GM21526 (cell line): Measurements from ENCODE around the gene ADRA2C.

Source experiments
- ATAC-seq: cut with Tn5 transposase; IDR thresholded peaks from one replicate; pipeline ENCODE4 v1.9.1; 2021; ENCODE audit warnings: moderate library complexity; ENCODE audit not compliant: unreplicated experiment, low FRiP score

ADRA2C gene

DNA sequence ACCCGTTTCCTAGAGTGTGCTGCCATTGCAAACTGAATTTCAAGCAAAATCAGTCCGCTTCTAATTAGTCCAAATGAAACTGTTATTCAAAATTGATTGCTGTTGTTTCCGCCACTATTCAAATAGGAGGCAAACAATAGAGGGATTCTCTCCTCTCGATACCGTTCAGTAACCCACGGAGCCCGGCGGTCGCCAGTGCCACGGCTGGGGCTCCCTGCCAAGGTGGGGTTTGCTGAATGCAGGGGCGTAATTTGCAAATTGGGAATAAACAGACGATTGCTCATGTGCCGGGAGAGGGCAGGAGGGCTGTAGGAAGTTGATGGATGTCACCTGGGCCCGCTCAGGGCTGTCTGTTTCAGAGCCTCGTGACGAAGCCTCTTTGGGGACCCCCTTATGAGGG, 8.8 kb downstream of the ADRA2C start:
- no peak for ATAC-seq

DNA sequence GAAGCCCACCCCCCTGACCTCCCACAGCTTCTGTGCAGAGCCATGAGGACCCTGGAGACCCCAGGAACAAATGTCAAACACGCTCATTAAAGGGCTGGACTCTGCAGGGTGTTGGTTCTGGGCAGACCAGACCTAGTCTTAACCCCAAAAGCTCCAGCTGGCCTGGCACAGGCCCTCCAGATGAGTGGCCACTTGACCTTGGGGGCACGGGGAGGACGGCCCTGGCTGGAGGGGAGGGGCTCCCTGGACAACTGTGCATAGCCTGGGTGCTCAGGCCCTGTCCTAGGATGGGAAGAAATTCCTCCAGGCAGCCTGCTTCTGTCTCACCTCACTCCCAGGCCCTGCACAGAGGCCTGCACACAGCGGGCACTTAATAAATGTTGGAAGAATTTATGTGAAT, 9.4 kb downstream of the ADRA2C start:
- ATAC-seq = no peak

DNA sequence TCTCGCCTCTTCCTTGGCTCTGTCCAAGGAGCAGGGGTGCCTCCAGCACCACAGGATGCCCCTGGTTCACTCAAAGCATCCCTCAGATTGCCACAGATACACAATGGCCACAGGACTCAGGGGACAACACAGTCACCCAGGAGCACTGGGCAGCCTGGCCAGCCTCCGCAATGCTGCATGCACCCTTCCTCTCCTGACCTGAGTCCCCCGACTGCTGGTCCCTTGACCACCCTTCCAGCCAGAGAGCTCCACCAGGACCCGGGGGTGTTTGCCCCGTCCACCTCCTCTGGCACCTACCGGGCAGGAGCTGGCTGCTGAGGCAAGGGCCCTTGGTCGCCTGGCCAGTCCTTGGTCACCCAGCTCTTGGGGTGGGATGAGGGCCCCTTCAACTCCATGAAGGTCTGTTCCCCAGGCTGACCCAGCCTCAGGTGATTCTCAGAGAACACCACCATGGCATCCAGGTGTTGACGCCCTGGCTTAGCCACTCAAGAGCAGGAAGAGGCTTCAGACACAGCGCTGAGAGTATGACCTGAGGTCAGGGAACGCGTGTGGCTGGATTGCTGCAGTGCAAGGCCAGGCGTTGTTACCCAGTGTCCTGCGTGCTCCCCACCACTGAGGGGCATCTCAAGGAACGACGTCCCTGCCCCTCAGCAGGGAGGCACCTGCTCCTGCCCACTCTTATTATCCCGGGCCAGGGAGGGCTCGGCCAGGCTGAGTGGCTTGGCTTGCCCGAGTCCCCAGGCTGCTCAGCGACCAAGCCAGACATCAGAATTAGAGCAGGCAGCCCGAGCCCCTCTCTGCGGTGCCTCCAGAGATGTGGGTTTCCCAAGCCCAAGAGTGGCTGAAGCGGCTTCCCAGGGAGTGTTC, 10.2 kb downstream of the ADRA2C start:
- no peak for ATAC-seq

DNA sequence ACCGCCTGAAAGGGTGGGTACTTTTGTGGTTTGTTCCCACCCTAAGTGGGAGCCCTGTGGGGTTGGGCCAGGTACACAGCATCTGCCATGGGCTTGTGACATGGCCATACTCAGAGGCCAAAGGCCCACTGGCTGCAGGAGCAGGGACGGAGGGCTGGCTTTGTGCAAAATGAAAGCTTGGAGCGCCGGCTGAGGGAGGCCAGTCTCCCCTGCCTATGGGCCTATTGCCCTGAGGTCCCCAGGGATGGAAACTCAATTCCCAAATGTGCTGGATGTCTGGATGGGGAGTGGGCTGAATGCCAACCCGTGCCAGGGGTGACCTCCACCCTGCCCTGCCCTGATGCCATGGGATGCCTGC, 10.8 kb downstream of the ADRA2C start:
- no peak for ATAC-seq

DNA sequence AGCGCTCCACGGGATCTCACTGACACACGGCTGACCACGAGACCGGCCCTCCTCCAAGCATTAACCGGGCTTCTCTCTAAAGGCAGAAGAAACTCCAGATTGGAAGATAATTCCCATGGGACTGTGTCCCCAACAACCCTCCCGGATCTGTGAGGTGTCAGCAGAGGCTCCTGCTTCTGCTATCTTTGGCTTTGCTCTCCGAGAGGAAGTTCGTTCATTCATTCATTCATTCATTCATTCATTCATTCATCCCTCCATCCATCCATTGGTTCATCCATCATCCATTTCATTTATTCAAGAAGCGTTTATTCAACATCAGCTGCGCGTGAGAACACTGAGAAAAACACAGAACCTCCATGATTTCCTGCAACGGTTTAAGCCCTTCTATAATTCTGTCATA, 11.5 kb downstream of the ADRA2C start:
- ATAC-seq = no peak

DNA sequence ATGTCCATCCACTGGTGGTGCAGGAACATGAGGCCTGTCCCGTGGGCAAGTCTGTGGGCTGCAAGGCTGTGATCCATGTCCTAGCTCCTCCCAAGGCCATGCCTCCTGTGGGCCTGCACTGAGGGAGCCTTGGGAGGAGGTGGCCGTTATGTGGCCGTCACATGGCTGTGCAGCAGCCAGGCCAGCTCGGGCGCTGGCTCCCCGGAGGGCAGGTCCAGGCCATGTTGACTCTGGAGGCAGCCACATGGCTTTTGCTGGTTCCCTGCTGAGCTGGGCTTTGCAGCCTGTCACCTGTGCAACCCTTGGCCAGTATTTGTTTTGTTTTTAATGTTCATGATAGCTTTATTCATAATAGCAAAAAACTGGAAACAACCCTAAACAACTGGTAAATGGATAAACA, 13.3 kb downstream of the ADRA2C start:
- ATAC-seq = no peak

DNA sequence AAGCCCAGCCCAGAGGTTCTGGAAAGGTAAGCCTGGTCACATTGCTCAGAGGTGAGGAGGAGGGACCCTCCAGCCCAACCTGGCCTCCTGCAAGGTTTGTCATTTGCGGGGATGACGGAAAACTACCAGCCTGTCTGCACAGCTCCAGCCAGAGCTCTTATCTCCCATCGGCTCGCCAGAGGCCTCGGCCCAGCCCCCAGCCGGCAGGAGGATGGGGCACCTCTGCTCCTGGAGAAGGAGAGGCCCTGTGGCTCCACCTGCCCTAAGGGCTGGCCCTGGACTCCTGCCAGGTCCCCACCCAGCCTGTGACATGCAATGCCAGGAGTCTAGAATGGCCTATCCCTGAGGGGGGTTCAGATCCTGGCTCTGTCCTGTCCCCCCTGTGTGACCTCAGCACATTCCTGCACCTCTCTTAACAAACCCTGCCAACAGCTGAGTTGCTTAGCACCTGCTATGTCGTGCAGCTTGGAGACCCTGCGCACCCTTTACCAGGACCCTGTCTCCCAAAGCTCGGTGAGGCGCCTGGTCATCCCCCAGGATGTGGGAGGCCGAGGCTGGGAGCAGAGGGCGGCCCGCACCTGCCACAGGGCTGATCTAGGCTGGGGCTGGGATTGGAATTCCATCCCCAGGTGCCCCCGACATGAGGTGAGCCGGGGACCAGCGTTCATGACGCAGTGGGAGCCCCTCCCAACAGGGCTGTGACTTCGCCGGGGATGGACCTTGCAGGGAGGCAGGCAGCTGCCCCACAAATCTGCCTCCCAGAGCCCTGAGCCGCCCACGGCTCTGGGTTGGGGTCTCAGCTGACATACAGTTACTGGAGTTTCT, 14.4 kb downstream of the ADRA2C start:
- no peak for ATAC-seq

DNA sequence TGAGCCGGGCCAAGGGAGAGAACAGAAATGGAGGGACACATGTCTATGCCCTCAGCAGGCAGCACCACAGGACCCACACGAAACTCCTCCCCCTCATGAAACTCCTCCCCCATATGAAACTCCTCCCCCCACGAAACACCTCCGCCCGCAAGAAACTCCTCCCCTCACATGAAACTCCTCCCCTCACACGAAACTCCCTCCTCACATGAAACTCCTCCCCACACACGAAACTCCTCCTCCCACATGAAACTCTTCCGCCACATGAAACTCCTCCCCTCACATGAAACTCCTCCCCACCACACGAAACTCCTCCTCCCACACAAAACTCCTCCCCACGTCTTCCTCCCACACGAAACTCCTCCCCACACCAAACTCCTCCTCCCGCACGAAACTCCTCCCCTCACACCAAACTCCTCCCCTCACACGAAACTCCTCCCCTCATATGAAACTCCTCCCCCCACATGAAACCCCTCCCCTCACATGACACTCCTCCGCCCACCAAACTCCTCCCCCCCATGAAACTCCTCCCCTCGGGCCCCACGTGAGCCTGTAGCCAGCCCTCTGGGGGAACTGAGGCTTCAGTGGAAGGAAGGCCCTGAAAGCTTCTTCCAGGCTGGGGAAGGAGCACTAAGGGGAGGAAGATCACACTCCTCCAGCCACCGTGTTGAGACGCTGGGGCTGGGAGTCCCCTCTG, 15.2 kb downstream of the ADRA2C start:
- ATAC-seq = no peak

DNA sequence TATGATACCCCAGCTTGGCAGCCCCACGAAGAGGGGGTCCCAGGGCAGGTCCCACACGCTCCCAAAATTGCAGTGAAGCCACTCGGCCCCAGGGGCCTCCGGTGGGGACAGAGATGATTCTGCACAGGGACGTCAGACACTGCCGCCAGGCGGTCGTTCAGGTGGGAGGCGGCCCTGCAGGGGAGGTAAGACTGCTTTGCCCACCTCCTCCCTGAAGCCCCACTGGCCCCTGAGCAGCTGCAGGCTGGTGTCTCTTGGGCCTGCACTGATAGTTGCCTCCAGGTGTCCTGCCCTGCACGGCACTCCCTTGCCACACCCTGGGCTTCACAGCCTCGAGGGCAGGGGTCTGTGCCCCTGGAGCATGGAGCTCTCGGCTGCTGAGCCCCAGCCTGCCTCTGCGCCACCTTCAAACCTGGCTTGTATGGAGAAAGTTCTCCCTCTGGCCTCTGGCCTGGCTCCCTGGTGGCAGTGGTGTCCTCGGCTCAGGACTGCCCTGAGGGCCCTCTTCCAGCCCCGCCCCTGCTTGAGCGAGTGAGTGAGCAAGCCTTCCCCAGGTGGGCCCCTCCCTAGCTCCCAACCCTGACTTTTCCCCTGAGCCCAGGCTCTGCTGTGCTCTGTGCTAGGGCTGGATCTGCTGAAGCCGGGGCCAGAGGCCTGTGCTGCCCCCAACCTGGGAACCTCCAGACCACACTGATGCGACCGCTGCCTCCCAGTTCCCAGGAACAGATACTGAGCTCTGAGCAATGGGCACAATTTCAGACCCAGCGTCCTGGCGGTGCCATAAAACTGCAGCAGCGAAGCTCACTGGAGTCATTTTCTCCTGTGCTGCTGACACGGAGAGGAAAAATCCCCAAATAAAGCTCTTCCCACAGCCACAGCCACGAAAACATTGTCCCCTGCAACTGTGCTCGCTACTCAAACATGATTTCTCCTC, 16.1 kb downstream of the ADRA2C start:
- no peak for ATAC-seq

DNA sequence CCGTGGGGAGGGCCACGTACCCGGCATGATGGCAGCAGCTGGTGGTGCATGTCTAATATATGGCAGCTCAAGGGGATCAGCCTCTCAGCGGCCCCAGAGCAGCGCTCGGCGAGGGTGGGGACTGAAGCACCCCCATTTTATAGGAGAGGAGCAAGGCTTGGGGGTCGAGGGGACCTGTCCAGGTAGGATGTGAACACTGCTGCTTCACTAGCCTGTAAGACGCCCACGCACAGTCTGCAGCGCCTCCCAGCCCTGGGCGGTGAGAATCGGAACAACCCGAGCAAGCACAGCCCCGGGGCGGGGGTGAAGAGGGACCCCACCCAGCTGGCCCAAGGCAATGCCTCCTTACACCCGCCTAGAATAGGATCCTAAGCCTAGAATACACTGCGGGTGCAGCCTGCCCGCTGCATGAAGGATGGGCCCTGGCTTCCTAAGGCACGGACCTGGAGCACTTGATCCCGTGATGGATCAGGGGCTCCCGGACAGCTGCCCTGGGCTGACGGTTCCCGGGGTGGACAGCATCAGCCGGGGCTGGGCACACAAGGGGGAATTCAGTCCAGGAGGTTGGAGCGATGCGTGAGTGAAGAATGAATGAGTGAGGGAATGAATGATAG, 17.6 kb downstream of the ADRA2C start:
- ATAC-seq = no peak

DNA sequence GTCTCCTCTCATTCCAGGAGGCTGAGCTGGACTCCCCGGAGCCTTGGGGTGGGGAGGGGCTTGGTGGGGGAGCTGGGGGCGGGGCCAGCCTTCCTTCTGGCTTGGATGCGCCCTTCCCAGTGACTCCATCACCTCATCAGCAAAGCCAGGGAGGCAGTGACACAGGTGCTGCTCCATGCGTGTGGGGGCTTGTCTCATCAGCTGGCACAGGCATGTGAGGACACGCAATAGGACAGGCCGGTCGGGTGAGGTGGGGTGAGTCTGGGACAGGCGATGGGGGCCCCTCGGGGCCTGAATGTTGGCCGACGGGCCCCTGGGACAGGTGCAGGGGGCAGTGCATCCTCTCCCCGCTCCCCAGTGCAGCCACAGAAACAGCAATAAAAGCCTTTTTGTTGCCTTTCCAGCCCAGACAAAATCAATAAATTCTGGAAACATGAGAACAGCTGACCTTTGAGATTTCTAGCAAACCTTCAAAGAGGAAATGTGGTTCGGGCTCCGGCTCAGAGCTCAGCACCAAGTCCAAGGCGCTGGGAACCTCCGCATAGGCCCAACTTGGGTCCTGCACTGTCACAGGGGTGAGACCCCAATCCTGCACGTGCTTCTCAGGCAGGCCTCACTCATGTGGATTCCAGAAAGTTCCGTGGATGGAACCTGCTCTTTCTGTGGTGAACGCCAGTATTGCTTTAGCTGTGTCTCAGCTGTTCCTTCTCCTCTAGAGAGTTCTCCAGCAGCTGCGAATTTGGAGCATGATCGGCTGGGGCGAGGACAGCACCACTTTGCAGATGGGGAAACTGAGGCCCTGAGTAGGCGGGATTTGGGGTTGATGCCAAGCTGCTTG, 18.5 kb downstream of the ADRA2C start:
- no peak for ATAC-seq

DNA sequence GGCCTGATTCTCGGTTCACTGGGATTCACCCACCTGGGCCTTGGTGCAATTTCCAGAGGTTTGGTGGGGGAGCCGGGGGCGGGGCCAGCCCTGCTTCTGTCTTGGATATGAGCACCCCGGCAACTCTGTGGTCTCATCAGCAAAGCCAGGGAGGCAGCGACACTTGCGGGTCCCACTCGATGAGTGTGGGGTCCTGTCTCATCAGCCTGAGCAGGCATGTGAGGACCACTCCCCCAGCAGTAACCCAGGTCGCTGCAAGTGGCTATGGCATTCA, 19.0 kb downstream of the ADRA2C start:
- no peak for ATAC-seq

DNA sequence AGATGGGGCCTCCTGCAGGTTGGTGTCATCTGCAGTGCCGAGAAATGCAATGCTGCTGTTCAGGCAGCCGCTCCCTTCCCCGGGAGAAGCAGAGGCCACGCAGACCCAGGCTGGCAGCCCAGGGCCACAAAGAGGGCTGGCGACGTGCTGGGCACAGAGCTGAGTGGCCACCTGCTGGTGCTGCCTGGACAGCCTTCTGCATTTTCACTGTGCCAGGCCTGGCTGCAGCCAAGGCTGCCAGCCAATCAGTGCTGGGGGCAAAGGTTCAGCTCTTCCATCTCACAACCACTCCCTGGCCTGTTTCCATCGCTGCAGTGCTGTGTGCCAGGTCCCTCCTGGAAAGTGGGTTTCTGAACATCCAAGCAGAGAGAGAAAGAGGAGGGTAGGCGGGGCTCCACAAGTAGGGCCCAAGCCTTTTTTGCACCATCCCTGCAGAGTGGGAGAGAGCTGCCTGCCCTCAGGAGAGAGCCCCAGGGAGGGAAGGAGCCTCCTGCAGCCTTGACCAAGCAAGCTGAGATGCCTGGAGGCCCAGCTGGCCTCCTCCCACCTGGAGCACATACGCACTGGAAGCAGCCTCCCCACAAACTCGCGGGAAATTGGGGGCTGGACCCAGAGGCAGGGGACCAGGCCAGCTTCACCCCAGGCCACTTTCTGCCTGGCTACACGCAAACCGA, 20.1 kb downstream of the ADRA2C start:
- no peak for ATAC-seq

DNA sequence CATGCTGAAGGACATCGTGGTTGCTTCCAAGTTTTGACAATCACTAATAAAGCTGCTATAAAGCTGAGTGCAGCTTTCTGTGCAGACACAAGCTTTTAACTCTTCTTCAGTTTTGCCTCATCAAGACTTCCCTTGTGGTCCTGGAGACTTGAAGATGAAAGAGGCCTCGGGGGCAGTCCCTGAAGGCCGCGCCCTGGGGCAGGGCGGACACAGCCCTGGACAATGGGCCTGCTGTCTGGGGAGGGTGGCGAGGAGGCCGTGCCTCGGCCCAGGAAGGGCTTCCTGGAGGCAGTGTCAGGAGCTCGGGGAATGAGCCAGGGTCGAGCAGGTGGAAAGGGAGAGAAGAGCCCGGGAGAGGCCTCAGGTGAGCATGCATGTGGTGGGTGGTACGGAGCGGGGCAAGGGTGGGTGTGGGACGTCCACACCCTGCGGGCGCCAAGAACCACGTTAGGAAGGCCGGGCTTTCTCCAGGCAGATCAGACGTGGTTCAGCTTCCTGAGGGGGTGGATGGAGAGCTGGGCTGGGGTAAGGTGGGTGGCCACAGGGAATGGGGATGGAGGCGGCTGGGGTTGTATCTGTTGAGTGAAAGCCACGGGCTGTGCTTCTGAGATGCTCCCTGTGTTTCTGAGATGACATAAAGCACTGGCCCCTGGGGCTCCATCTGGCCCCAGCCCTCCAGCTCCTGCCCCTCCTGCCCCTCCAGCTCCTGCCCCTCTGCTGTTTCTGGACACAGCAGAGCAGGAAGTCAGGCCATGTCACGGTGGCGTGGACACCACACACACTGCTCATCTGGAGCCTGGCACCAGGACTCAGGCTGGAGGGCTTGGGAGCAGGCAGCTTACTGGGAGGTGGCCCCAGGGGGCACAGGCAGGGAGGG, 21.5 kb downstream of the ADRA2C start:
- ATAC-seq = no peak

DNA sequence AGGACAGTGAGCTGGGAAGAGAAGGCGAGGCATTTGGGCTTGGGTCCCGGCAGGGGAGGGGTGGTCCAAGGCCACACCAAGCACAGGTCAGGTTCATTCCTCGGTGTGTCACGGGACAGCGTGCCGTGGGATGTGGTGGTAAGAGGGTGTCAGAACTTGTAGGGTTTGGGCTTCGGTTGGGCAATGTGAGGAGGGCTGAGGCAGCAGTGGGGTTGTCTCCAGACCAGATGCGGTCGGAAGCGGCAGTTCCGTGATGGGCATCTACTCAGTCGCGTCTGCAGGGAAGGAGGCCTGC, 22.1 kb downstream of the ADRA2C start:
- no peak for ATAC-seq

DNA sequence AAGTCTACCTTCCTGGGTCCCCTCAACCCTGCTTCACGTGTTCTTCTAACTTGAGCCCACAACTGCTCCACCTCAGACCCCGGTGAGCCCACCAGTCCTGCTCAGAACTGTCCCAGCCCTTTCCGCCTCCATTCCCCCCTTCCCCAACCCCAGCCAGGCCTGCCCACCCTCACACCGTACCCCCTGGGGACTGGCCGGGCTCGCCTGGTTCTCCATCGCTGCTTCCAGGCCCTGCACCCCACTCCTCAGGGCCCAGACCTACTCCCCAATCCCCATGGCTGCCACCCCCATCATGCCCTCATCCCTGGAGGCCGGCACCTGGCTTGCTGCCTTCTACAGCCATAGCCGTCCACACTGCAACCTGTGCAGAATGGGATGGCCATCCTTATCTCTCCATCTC, 23.4 kb downstream of the ADRA2C start:
- ATAC-seq = no peak

DNA sequence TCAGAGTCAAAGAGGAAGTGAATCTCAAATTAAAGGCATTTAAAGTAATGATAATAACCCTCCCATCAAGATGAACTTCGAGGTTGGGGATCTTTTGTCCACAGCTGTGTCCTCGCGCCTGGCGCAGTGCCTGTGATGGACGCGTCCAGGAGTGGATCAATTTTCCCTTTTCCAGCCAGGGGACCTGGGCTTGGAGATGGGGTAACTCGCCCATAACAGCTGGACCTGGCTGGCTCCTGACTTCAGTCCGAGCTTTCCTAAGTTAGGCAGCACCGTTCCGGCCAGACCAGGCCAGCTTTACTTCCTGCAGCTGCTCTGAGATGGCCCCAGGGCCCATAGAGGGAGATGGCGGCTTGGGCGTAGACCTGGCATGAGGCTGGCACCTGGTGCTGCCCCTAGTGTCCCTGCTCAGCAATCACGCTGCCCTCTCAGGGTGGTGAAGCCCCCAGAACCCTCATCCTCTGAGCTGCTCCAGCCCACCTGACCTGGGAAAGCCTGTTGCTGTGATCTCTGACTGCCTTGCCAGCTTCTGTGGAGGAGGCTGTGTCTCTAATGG, 23.9 kb downstream of the ADRA2C start:
- ATAC-seq = no peak

DNA sequence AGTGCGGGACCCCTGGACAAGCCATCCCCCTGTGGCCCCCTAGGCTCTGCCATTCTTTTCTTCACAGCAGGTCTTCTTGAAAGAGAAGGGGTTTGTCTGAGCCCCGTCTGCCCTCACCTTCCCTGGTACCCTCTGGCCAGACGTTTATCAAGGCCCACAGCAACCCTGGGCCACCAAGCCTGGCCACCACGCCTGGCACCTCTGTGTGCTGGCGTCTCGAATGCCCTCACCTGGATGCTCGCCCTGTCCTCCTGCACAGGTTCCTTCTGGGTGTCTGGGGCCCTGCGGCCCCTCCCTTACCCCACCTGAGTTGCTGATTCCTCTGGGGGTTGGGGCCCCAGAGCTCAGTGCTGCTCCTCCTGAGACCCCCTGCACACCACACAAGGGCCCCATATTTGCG, 25.1 kb downstream of the ADRA2C start:
- ATAC-seq = no peak
